Liver (tissue), 9 donors: ENCODE results near the gene KLK13. TPM values are rescaled to one million over a fixed set of nuclear protein-coding genes. Genes with fewer than 3 reads are reported as not detected.

Experiments used
- DNase-seq: peaks from one replicate; pipeline ENCODE4 v3.0.0-alpha.2; 2017; ENCODE audit warnings: low spot score
- H3K27ac ChIP-seq, 2 donors: one replicate each; pipeline ENCODE4 v1.7.0; 2013; ENCODE audit warnings: inconsistent platforms in 2 of 2, low read length in 2 of 2, control low read depth in 1 of 2, low read depth in 1 of 2, mild to moderate bottlenecking in 1 of 2
- H3K27me3 ChIP-seq, 4 donors: one replicate each; pipeline versions ENCODE4 v1.6.1 to v1.7.0; 2013; ENCODE audit warnings: low read length in 3 of 4, inconsistent platforms in 1 of 4, mild to moderate bottlenecking in 1 of 4, moderate library complexity in 1 of 4; ENCODE audit not compliant: control insufficient read depth in 4 of 4, insufficient read depth in 4 of 4
- H3K36me3 ChIP-seq, 4 donors: one replicate each; pipeline versions ENCODE4 v1.6.1 to v1.7.0; 2013; ENCODE audit warnings: low read length in 3 of 4, mild to moderate bottlenecking in 3 of 4, low read depth in 1 of 4, moderate library complexity in 1 of 4; ENCODE audit not compliant: control insufficient read depth in 4 of 4, insufficient read depth in 3 of 4
- H3K4me1 ChIP-seq, 4 donors: one replicate each; pipeline versions ENCODE4 v1.6.1 to v1.7.0; 2013; ENCODE audit warnings: low read length in 3 of 4, mild to moderate bottlenecking in 3 of 4, moderate library complexity in 1 of 4; ENCODE audit not compliant: control insufficient read depth in 4 of 4, insufficient read depth in 4 of 4
- H3K4me3 ChIP-seq, 3 donors: one replicate each; pipeline versions ENCODE4 v1.6.1 to v1.7.0; 2013; ENCODE audit warnings: low read length in 3 of 3, control low read depth in 1 of 3, low read depth in 1 of 3, mild to moderate bottlenecking in 1 of 3
- H3K9ac ChIP-seq, 2 donors: one replicate each; pipeline ENCODE4 v1.7.0; 2013; ENCODE audit warnings: low read length in 2 of 2, mild to moderate bottlenecking in 2 of 2, moderate library complexity in 2 of 2, control low read depth in 1 of 2, low read depth in 1 of 2
- H3K9me3 ChIP-seq, 4 donors: one replicate each; pipeline versions ENCODE4 v1.6.1 to v1.7.0; 2013; ENCODE audit warnings: low read length in 3 of 4; ENCODE audit not compliant: control insufficient read depth in 4 of 4
- ATF3 ChIP-seq: IDR thresholded peaks from 2 replicates; pipeline ENCODE4 v1.6.1; 2016; ENCODE audit warnings: antibody characterized with exemption
- CTCF ChIP-seq: fragments of 150-350 bp; IDR thresholded peaks from 2 replicates; pipeline ENCODE4 v1.5.1; 2017; ENCODE audit warnings: improper control_type of control experiment, low read depth, low read length; ENCODE audit not compliant: missing input control
- EGR1 ChIP-seq, 2 donors: IDR thresholded peaks; 2 replicates each; pipeline ENCODE4 v1.6.1; 2016 to 2018; ENCODE audit warnings: antibody characterized with exemption in 2 of 2, low read depth in 2 of 2
- FOXA1 ChIP-seq: IDR thresholded peaks from 2 replicates; pipeline ENCODE4 v1.6.1; 2016; ENCODE audit warnings: antibody characterized with exemption
- FOXA2 ChIP-seq: IDR thresholded peaks from 2 replicates; pipeline ENCODE4 v1.6.1; 2016; ENCODE audit warnings: antibody characterized with exemption
- GABPA ChIP-seq, 2 donors: IDR thresholded peaks in 1 of 2; conservative IDR thresholded peaks in 1 of 2; 2 replicates each; pipeline ENCODE4 v1.6.1; 2016; ENCODE audit warnings: antibody characterized with exemption in 2 of 2, mild to moderate bottlenecking in 1 of 2, moderate library complexity in 1 of 2
- HNF4A ChIP-seq, 2 donors: conservative IDR thresholded peaks; 2 replicates each; pipeline ENCODE4 v1.6.1; 2016; ENCODE audit warnings: antibody characterized with exemption in 2 of 2, mild to moderate bottlenecking in 2 of 2
- HNF4G ChIP-seq: IDR thresholded peaks from 2 replicates; pipeline ENCODE4 v1.6.1; 2016; ENCODE audit warnings: antibody characterized with exemption
- JUND ChIP-seq, 2 donors: IDR thresholded peaks; 2 replicates each; pipeline ENCODE4 v1.6.1; 2016; ENCODE audit warnings: antibody characterized with exemption in 2 of 2
- MAX ChIP-seq: IDR thresholded peaks from 2 replicates; pipeline ENCODE4 v1.6.1; 2016; ENCODE audit warnings: antibody characterized with exemption
- NR2F2 ChIP-seq: IDR thresholded peaks from 2 replicates; pipeline ENCODE4 v1.6.1; 2016; ENCODE audit warnings: antibody characterized with exemption
- RAD21 ChIP-seq, 2 donors: IDR thresholded peaks; 2 replicates each; pipeline ENCODE4 v1.6.1; 2016; ENCODE audit warnings: antibody characterized with exemption in 2 of 2, mild to moderate bottlenecking in 2 of 2
- REST ChIP-seq: IDR thresholded peaks from 2 replicates; pipeline ENCODE4 v1.6.1; 2016; ENCODE audit warnings: antibody characterized with exemption, mild to moderate bottlenecking
- RXRA ChIP-seq, 2 donors: IDR thresholded peaks; 2 replicates each; pipeline ENCODE4 v1.6.1; 2017 to 2018; ENCODE audit warnings: antibody characterized with exemption in 2 of 2, mild to moderate bottlenecking in 1 of 2
- SP1 ChIP-seq: IDR thresholded peaks from 2 replicates; pipeline ENCODE4 v1.6.1; 2018; ENCODE audit warnings: antibody characterized with exemption, mild to moderate bottlenecking
- TAF1 ChIP-seq: conservative IDR thresholded peaks from 2 replicates; pipeline ENCODE4 v1.6.1; 2016; ENCODE audit warnings: antibody characterized with exemption, mild to moderate bottlenecking
- YY1 ChIP-seq: IDR thresholded peaks from 2 replicates; pipeline ENCODE4 v1.6.1; 2016; ENCODE audit warnings: antibody characterized with exemption, mild to moderate bottlenecking
- ZBTB33 ChIP-seq: IDR thresholded peaks from 2 replicates; pipeline ENCODE4 v1.6.1; 2016; ENCODE audit warnings: antibody characterized with exemption
- WGBS: extraction: QIAGEN DNeasy Blood & Tissue Kit; methylation state at CpG from one replicate; pipeline ENCODE4 v1.1.7; 2013; 5-methylcytosine and 5-hydroxymethylcytosine counted together
- polyA plus RNA-seq, 2 donors: library from polyadenylated mRNA; stranded (reverse) in 1 of 2; unstranded in 1 of 2; fragments of 200-250 nt in 1 of 2; fragments of >200 nt in 1 of 2; fragmentation: Nextera tagmentation in 1 of 2; extraction: Ambion mirVana in 1 of 2; gene quantifications; one replicate each; pipeline versions ENCODE4 v1.2.1 to v1.2.3, GENCODE V29; 2013 to 2015
- total RNA-seq, 2 donors: library from RNA; depleted of rRNA; stranded (reverse); fragments of >200 nt; gene quantifications; one replicate each; pipeline ENCODE4 v1.2.3, GENCODE V29; 2014
- donor health status: healthy.
- donor health status: healthy.
- donor health status: healthy.
- donor health status: healthy.
- donor health status: healthy.

KLK13 gene
- total and polyA plus RNA-seq, 4 donors = not detected

- TF ChIP-seq YY1 = no peak
These were observed 33.6 kb upstream of the KLK13 start (continued) for GRCh38 chr19:51098365-51099046.

GRCh38 chr19:51097796-51098195, 32.9 kb upstream of the KLK13 start:
- no peaks in the 10 kb centered on the region for H3K9me3 ChIP-seq
- H3K36me3 ChIP-seq = peaks cover 0 to 12% (median 3%) of the 10 kb centered on the region in 4 donors
- no peak overlapping the region for H3K27ac ChIP-seq
- H3K27me3 ChIP-seq = no peaks in the 10 kb centered on the region
- TF ChIP-seq FOXA2 (no peak), CTCF (no peak), MAX (no peak), ZBTB33 (no peak), RAD21 (IDR thresholded peaks at IDR 0.05) (no peak), YY1 (no peak), RXRA (IDR thresholded peaks at IDR 0.05) (no peak), FOXA1 (no peak), EGR1 (IDR thresholded peaks at IDR 0.05; ENCODE audit: low read depth in 2 of 2) (no peak), TAF1 (no peak), HNF4G (no peak), SP1 (no peak), JUND (IDR thresholded peaks at IDR 0.05) (no peak), GABPA (IDR thresholded peaks at IDR 0.05 in 1 of 2, conservative IDR thresholded peaks at IDR 0.05 in 1 of 2) (no peak), ATF3 (no peak), HNF4A (conservative IDR thresholded peaks at IDR 0.05) (no peak), REST (no peak), NR2F2 (no peak)
- no peak overlapping the region for H3K9ac ChIP-seq
- 89% methylated on average over 20 of the region's 20 CpGs for WGBS
- DNase-seq = no peak
- H3K4me3 ChIP-seq = no peak overlapping the region
- H3K4me1 ChIP-seq = peaks cover 0 to 3% (median 0%) of the 10 kb centered on the region in 4 donors
